ENCODE measurements around the gene NDUFAF2. TPM values are rescaled to one million over a fixed set of nuclear protein-coding genes. Genes with fewer than 3 reads are reported as not detected.

NDUFAF2 gene
- total and polyA plus RNA-seq, 2 of the 13 experiments (the other 11 are each of a cell fraction or from before 2014, with no cell fraction given), result 34.0 to 78.4 TPM

DNA sequence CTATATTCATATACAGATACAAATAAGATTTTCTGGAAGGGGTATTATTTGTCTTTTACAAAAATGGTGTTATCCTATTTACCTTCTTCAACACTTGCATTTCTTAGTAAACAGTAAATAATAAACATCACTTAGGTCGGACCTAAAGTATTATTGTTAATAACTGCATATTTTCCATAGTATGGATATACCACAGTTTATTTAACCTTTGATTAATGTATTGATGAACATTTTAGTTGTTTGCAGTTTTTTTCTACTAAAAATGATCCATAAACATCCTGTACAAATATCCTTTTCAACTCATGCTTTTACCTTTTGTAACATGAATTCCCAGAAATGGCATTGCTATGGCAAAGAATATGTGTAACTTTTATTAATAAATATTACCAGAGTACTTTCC, 83.4 kb downstream of the NDUFAF2 start:
- BruUV-seq (replicated peaks), result no TSS peak
- TF ChIP-seq HOXA7 (CRISPR knock-in tag; IDR thresholded peaks at IDR 0.05), result no peak
- TF ChIP-seq SSRP1 (CRISPR knock-in tag; IDR thresholded peaks at IDR 0.05), result no peak
- TF ChIP-seq ZNF282 (IDR thresholded peaks at IDR 0.05; ENCODE audit: partially characterized antibody), result no peak
- no peak for TF ChIP-seq JUNB (CRISPR knock-in tag; IDR thresholded peaks at IDR 0.05; ENCODE audit: borderline replicate concordance)
- TF ChIP-seq GTF3A (CRISPR knock-in tag; conservative IDR thresholded peaks at IDR 0.05), result no peak
- no peak for TF ChIP-seq KMT2B (CRISPR knock-in tag; IDR thresholded peaks at IDR 0.05)
- TF ChIP-seq ZNF224 (CRISPR knock-in tag; IDR thresholded peaks at IDR 0.05), result no peak
- no peak for TF ChIP-seq PAWR (CRISPR knock-in tag; IDR thresholded peaks at IDR 0.05; ENCODE audit: borderline replicate concordance)
- no peak for TF ChIP-seq PITX1 (CRISPR knock-in tag; IDR thresholded peaks at IDR 0.05)
- no peak for TF ChIP-seq NFIC (IDR thresholded peaks at IDR 0.05; ENCODE audit: low read length)
- TF ChIP-seq ZNF383 (CRISPR knock-in tag; IDR thresholded peaks at IDR 0.05; ENCODE audit: borderline replicate concordance), result no peak
- no peak for TF ChIP-seq PAF1 (CRISPR knock-in tag; IDR thresholded peaks at IDR 0.05)
- TF ChIP-seq, protein P1, sequence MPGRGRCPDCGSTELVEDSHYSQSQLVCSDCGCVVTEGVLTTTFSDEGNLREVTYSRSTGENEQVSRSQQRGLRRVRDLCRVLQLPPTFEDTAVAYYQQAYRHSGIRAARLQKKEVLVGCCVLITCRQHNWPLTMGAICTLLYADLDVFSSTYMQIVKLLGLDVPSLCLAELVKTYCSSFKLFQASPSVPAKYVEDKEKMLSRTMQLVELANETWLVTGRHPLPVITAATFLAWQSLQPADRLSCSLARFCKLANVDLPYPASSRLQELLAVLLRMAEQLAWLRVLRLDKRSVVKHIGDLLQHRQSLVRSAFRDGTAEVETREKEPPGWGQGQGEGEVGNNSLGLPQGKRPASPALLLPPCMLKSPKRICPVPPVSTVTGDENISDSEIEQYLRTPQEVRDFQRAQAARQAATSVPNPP (CRISPR knock-in tag; IDR thresholded peaks at IDR 0.05), result no peak
- no peak for TF ChIP-seq ZBTB4 (CRISPR knock-in tag; IDR thresholded peaks at IDR 0.05; ENCODE audit: borderline replicate concordance)
- TF ChIP-seq, protein P2, sequence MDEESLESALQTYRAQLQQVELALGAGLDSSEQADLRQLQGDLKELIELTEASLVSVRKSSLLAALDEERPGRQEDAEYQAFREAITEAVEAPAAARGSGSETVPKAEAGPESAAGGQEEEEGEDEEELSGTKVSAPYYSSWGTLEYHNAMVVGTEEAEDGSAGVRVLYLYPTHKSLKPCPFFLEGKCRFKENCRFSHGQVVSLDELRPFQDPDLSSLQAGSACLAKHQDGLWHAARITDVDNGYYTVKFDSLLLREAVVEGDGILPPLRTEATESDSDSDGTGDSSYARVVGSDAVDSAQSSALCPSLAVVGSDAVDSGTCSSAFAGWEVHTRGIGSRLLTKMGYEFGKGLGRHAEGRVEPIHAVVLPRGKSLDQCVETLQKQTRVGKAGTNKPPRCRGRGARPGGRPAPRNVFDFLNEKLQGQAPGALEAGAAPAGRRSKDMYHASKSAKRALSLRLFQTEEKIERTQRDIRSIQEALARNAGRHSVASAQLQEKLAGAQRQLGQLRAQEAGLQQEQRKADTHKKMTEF (CRISPR knock-in tag; IDR thresholded peaks at IDR 0.05), result no peak
- TF ChIP-seq SRSF4 (IDR thresholded peaks at IDR 0.05; ENCODE audit: low read depth, low read length, poor library complexity, severe bottlenecking), result no peak
- TF ChIP-seq ARHGAP35 (CRISPR knock-in tag; IDR thresholded peaks at IDR 0.05; ENCODE audit: borderline replicate concordance), result no peak
- no peak for TF ChIP-seq FOXA1 (IDR thresholded peaks at IDR 0.05)
- no peak for TF ChIP-seq FOXA1 (CRISPR knock-in tag; IDR thresholded peaks at IDR 0.05)
- TF ChIP-seq ZNF720 (CRISPR knock-in tag; IDR thresholded peaks at IDR 0.05), result no peak
- Histone ChIP-seq H2AFZ (ENCODE audit: low read length) (no peak overlapping the region), H3K4me1 (ENCODE audit: insufficient read depth, low read length) (no peaks in the 10 kb centered on the region), H3K4me3 (replicated peaks in 1 of 3; ENCODE audit: insufficient read depth in 1 of 3, low read depth in 2 of 3, low read length in 3 of 3) (no peak overlapping the region), H4K20me1 (ENCODE audit: insufficient read depth, low read length) (0 out of 2 replicates have a peak, but pooled peaks cover 4% of the 10 kb centered on the region), H3K27me3 (ENCODE audit: control insufficient read depth in 1 of 2, insufficient read depth in 2 of 2, low read length in 2 of 2) (no peaks in the 10 kb centered on the region), H3K79me2 (ENCODE audit: insufficient read depth, low read length) (peaks cover 2% of the 10 kb centered on the region), H3K27ac (ENCODE audit: extremely low read length, insufficient read depth, low read length) (no peak overlapping the region), H3K36me3 (replicated peaks in 1 of 2; ENCODE audit: control insufficient read depth in 1 of 2, insufficient read depth in 2 of 2, low read length in 2 of 2) (no peaks in the 10 kb centered on the region), H3K9ac (ENCODE audit: insufficient read depth, low read depth, low read length) (no peak overlapping the region), H3K9me3 (ENCODE audit: low read length) (no peaks in the 10 kb centered on the region), H3K4me2 (ENCODE audit: low read depth, low read length) (no peak overlapping the region)
- WGBS (ENCODE audit: low lambda C conversion rate), result 95% methylated on average over 1 of the region's 1 CpG
- ChIA-PET POLR2A (no interaction called here), CTCF (ENCODE audit: low intra/inter-chr PET ratio, low total read pairs) (no interaction called here)
- intact Hi-C loops (cut with micrococcal nuclease; ENCODE audit: unreplicated experiment), result no loop called here
- ATAC-seq (no peak), DNase-seq (ENCODE audit: low spot score) (no peak), FAIRE-seq (no peak)
- in situ Hi-C loops (cut with HindIII; ENCODE audit: extremely low pct_ligation_motif_present, low pct_unique_long_range_greater_than_20kb), result no loop called here
